Thymus (tissue), 11 donors: ENCODE data around the gene DNAJC5G. TPM values are rescaled to one million over a fixed set of nuclear protein-coding genes. Genes with fewer than 3 reads are reported as not detected.
"Not testable (repeated sequence)": the region's sequence is repeated elsewhere in the genome, so short reads cannot be mapped to it uniquely, and the experiment has no call there.

ENCODE experiments used
- DNase-seq, 9 donors: peaks; one replicate each; pipeline ENCODE4 v3.0.0-alpha.2; 2013; ENCODE audit warnings: low spot score in 9 of 9, low read depth in 6 of 9, missing footprints in 1 of 9
- H3K27ac ChIP-seq, 2 donors: one replicate each; pipeline ENCODE4 v1.5.1; 2013; ENCODE audit warnings: control low read depth in 1 of 2, low read depth in 1 of 2, low read length in 1 of 2, mild to moderate bottlenecking in 1 of 2, moderate library complexity in 1 of 2
- H3K27me3 ChIP-seq, 2 donors: one replicate each; pipeline ENCODE4 v1.5.1; 2013; ENCODE audit warnings: low read length in 1 of 2; ENCODE audit not compliant: control insufficient read depth in 2 of 2, insufficient read depth in 1 of 2
- H3K36me3 ChIP-seq, 2 donors: one replicate each; pipeline ENCODE4 v1.5.1; 2013; ENCODE audit warnings: low read length in 1 of 2, mild to moderate bottlenecking in 1 of 2, moderate library complexity in 1 of 2; ENCODE audit not compliant: control insufficient read depth in 2 of 2, insufficient read depth in 2 of 2
- H3K4me1 ChIP-seq, 2 donors: one replicate each; pipeline ENCODE4 v1.5.1; 2013; ENCODE audit warnings: low read length in 2 of 2; ENCODE audit not compliant: control insufficient read depth in 2 of 2, insufficient read depth in 2 of 2
- H3K4me3 ChIP-seq, 2 donors: one replicate each; pipeline ENCODE4 v1.5.1; 2013; ENCODE audit warnings: low read length in 2 of 2, control low read depth in 1 of 2, mild to moderate bottlenecking in 1 of 2
- H3K9me3 ChIP-seq, 2 donors: one replicate each; pipeline ENCODE4 v1.5.1; 2013; ENCODE audit warnings: low read length in 1 of 2, mild to moderate bottlenecking in 1 of 2; ENCODE audit not compliant: control insufficient read depth in 2 of 2, insufficient read depth in 1 of 2
- WGBS: extraction: QIAGEN DNeasy Blood & Tissue Kit; methylation state at CpG from one replicate; pipeline ENCODE4 v1.1.7; 2013; 5-methylcytosine and 5-hydroxymethylcytosine counted together
- polyA plus RNA-seq: library from polyadenylated mRNA; stranded (reverse); fragments of 200-250 nt; gene quantifications from one replicate; pipeline ENCODE4 v1.2.3, GENCODE V29; 2013
- total RNA-seq: library from RNA; stranded (reverse); fragments of 120-200 nt; gene quantifications from one replicate; pipeline ENCODE4 v1.2.4, GENCODE V29; 2013
- donor health status: healthy.

DNAJC5G gene
- total and polyA plus RNA-seq, 2 donors, result 0.02 TPM; not detected in 1

GRCh38 chr2:27270670-27271069, 4.6 kb upstream of the DNAJC5G start:
- WGBS, result 52% methylated on average over 2 of the region's 2 CpGs
- H3K36me3 ChIP-seq, result no peaks in the 10 kb centered on the region
- no peak for DNase-seq
- H3K4me1 ChIP-seq, result no peaks in the 10 kb centered on the region
- H3K27me3 ChIP-seq, result peaks cover 6 to 60% of the 10 kb centered on the region in 2 donors
- no peaks in the 10 kb centered on the region for H3K9me3 ChIP-seq
- no peak overlapping the region for H3K4me3 ChIP-seq
- H3K27ac ChIP-seq, result no peak overlapping the region

GRCh38 chr2:27271631-27272340, 3.4 kb upstream of the DNAJC5G start:
- Histone ChIP-seq H3K36me3 (no peaks in the 10 kb centered on the region), H3K4me3 (no peak overlapping the region), H3K27ac (no peak overlapping the region), H3K9me3 (no peaks in the 10 kb centered on the region), H3K27me3 (peaks cover 0 to 51% of the 10 kb centered on the region in 2 donors), H3K4me1 (no peaks in the 10 kb centered on the region)
- WGBS, result 93% methylated on average over 11 of the region's 11 CpGs
- DNase-seq, result no peak

GRCh38 chr2:27272537-27273522, 2.4 kb upstream of the DNAJC5G start:
- peaks cover 0 to 45% of the 10 kb centered on the region in 2 donors for H3K27me3 ChIP-seq
- not testable (repeated sequence) for DNase-seq, H3K36me3 ChIP-seq, H3K9me3 ChIP-seq, H3K27ac ChIP-seq, H3K4me1 ChIP-seq, H3K4me3 ChIP-seq
- 95% methylated on average over 15 of the region's 15 CpGs for WGBS

GRCh38 chr2:27278010-27278409, 2.8 kb downstream of the DNAJC5G start:
- Histone ChIP-seq H3K27me3 (peaks cover 0 to 38% of the 10 kb centered on the region in 2 donors), H3K27ac (no peak overlapping the region)
- 94% methylated on average over 1 of the region's 1 CpG for WGBS

GRCh38 chr2:27280826-27281225, 5.6 kb downstream of the DNAJC5G start:
- Histone ChIP-seq H3K4me3 (no peak overlapping the region), H3K27me3 (peaks cover 0 to 42% of the 10 kb centered on the region in 2 donors), H3K36me3 (no peaks in the 10 kb centered on the region), H3K27ac (no peak overlapping the region), H3K9me3 (no peaks in the 10 kb centered on the region), H3K4me1 (no peaks in the 10 kb centered on the region)
- DNase-seq, result no peak
- WGBS, result 92% methylated on average over 3 of the region's 3 CpGs

More at GRCh38 chr2:27278010-27278409, 2.8 kb downstream of the DNAJC5G start:
- Histone ChIP-seq H3K36me3 (no peaks in the 10 kb centered on the region), H3K4me1 (no peaks in the 10 kb centered on the region), H3K9me3 (no peaks in the 10 kb centered on the region), H3K4me3 (no peak overlapping the region)
- no peak for DNase-seq

- Histone ChIP-seq H3K27me3 (peaks cover 0 to 40% of the 10 kb centered on the region in 2 donors), H3K4me3 (no peak overlapping the region), H3K27ac (no peak overlapping the region), H3K36me3 (no peaks in the 10 kb centered on the region), H3K4me1 (no peaks in the 10 kb centered on the region), H3K9me3 (no peaks in the 10 kb centered on the region)
- no peak for DNase-seq
- WGBS, result 87% methylated on average over 3 of the region's 3 CpGs
Measured at GRCh38 chr2:27281442-27281841, 6.2 kb downstream of the DNAJC5G start.

- Histone ChIP-seq H3K36me3 (no peaks in the 10 kb centered on the region), H3K4me1 (no peaks in the 10 kb centered on the region), H3K4me3 (no peak within 1 kb of the TSS), H3K27ac (no peak within 1 kb of the TSS), H3K27me3 (peaks cover 0 to 43% of the 10 kb centered on the region in 2 donors), H3K9me3 (no peaks in the 10 kb centered on the region)
- DNase-seq, result no peak
- 94% methylated on average over 5 of the region's 5 CpGs for WGBS
Measured at GRCh38 chr2:27281855-27282559, 6.8 kb downstream of the DNAJC5G start, which contains the start of gene TRIM54. TSS of gene TRIM54 (plus strand) at chr2:27282429. CDS start at chr2:27282732, 303 bp downstream.

GRCh38 chr2:27282892-27283291, 7.7 kb downstream of the DNAJC5G start:
- Histone ChIP-seq H3K9me3 (no peaks in the 10 kb centered on the region), H3K36me3 (no peaks in the 10 kb centered on the region), H3K27me3 (peaks cover 0 to 40% of the 10 kb centered on the region in 2 donors), H3K27ac (no peak overlapping the region), H3K4me3 (no peak overlapping the region), H3K4me1 (no peaks in the 10 kb centered on the region)
- 93% methylated on average over 5 of the region's 5 CpGs for WGBS
- DNase-seq, result no peak
